C4-2B (cell line): ENCODE measurements around the gene GHDC.

Source experiments
- CTCF ChIP-seq: fragments of 450-650 bp; conservative IDR thresholded peaks from 2 replicates; pipeline ENCODE4 v1.5.1; 2017; ENCODE audit warnings: mild to moderate bottlenecking
- ZFX ChIP-seq: fragments of 450-650 bp; IDR thresholded peaks from 2 replicates; pipeline ENCODE4 v1.6.1; 2017

GRCh38 chr17:42178817-42179216, 15.5 kb downstream of the GHDC start:
- no peak for TF ChIP-seq CTCF
- TF ChIP-seq ZFX: no peak
